Left hindlimb (tissue), 1 donor: ENCODE measurements around the gene ARMH3.
"Not testable (repeated sequence)": the region's sequence is repeated elsewhere in the genome, so short reads cannot be mapped to it uniquely, and the experiment has no call there.

Experiments used
- DNase-seq: peaks from one replicate; pipeline ENCODE4 v3.0.0-alpha.2; 2018

Gene ARMH3

GRCh38 chr10:101980677-101981076 is 75.3 kb downstream of the ARMH3 start:
- not testable (repeated sequence) for DNase-seq

- DNase-seq: no peak
Measured at GRCh38 chr10:101974091-101974971, 81.6 kb downstream of the ARMH3 start.

GRCh38 chr10:101972761-101973160 is 83.2 kb downstream of the ARMH3 start:
- DNase-seq: no peak

GRCh38 chr10:101969412-101969922 is 86.5 kb downstream of the ARMH3 start:
- no peak for DNase-seq

- no peak for DNase-seq
Measured at GRCh38 chr10:101968940-101969321, 87.0 kb downstream of the ARMH3 start.

GRCh38 chr10:101968286-101968939 is 87.6 kb downstream of the ARMH3 start:
- DNase-seq: no peak

- no peak for DNase-seq
Measured at GRCh38 chr10:101967713-101968112, 88.3 kb downstream of the ARMH3 start.

GRCh38 chr10:101967119-101967518 is 88.9 kb downstream of the ARMH3 start:
- no peak for DNase-seq

GRCh38 chr10:101965075-101965765 is 90.8 kb downstream of the ARMH3 start:
- no peak for DNase-seq

GRCh38 chr10:101961591-101962498 is 94.1 kb downstream of the ARMH3 start:
- no peak for DNase-seq

GRCh38 chr10:101960879-101961395 is 95.0 kb downstream of the ARMH3 start:
- no peak for DNase-seq

GRCh38 chr10:101959346-101959916 is 96.5 kb downstream of the ARMH3 start:
- DNase-seq: no peak

- DNase-seq: no peak
Measured at GRCh38 chr10:101958691-101959090, 97.3 kb downstream of the ARMH3 start.

GRCh38 chr10:101956898-101957297 is 99.1 kb downstream of the ARMH3 start:
- DNase-seq: no peak

GRCh38 chr10:101956117-101956516 is 99.9 kb downstream of the ARMH3 start:
- DNase-seq: no peak

GRCh38 chr10:101952191-101952590 is 103.8 kb downstream of the ARMH3 start:
- no peak for DNase-seq

GRCh38 chr10:101950213-101950612 is 105.8 kb downstream of the ARMH3 start:
- no peak for DNase-seq

- DNase-seq: no peak
Measured at GRCh38 chr10:101941871-101942270, 114.1 kb downstream of the ARMH3 start.

- DNase-seq: no peak
Measured at GRCh38 chr10:101940916-101941315, 115.1 kb downstream of the ARMH3 start.

GRCh38 chr10:101939729-101940128 is 116.2 kb downstream of the ARMH3 start:
- DNase-seq: no peak

- no peak for DNase-seq
Measured at GRCh38 chr10:101939008-101939648, 116.8 kb downstream of the ARMH3 start.
